Smooth muscle cell (in vitro differentiated cells): ENCODE data around the gene SYNE3. TPM values are rescaled to one million over a fixed set of nuclear protein-coding genes. Genes with fewer than 3 reads are reported as not detected.

Experiments used
- DNase-seq: peaks from one replicate; lab custom pipeline; 2025; ENCODE audit not compliant: unreplicated experiment; lab: John Stamatoyannopoulos, UW
- H2AFZ ChIP-seq: fragments of 200-600 bp; sonication (generic); 2 replicates; pipeline ENCODE4 v1.6.0; 2016; ENCODE audit warnings: antibody characterized with exemption, low read depth, mild to moderate bottlenecking
- H3F3A ChIP-seq: fragments of 200-600 bp; sonication (generic); 2 replicates; pipeline ENCODE4 v1.6.0; 2017; ENCODE audit warnings: antibody characterized with exemption, low read depth
- H3K27ac ChIP-seq: fragments of 200-600 bp; sonication (generic); 2 replicates; pipeline ENCODE4 v1.5.1; 2016; ENCODE audit warnings: low read depth, mild to moderate bottlenecking
- H3K27me3 ChIP-seq: fragments of 200-600 bp; sonication (generic); 2 replicates; pipeline ENCODE4 v1.6.1; 2016; ENCODE audit warnings: low read depth, mild to moderate bottlenecking
- H3K36me3 ChIP-seq: fragments of 200-600 bp; sonication (generic); 2 replicates; pipeline ENCODE4 v1.5.1; 2016; ENCODE audit warnings: low read depth
- H3K4me1 ChIP-seq: fragments of 200-600 bp; sonication (generic); 2 replicates; pipeline ENCODE4 v1.5.1; 2016; ENCODE audit warnings: low read depth
- H3K4me2 ChIP-seq: fragments of 200-600 bp; sonication (generic); 2 replicates; pipeline ENCODE4 v1.6.0; 2016; ENCODE audit warnings: mild to moderate bottlenecking
- H3K4me3 ChIP-seq: fragments of 200-600 bp; sonication (generic); 2 replicates; pipeline ENCODE4 v1.5.1; 2016; ENCODE audit warnings: mild to moderate bottlenecking
- H3K79me2 ChIP-seq: fragments of 200-600 bp; sonication (generic); 2 replicates; pipeline ENCODE4 v1.6.0; 2016; ENCODE audit warnings: low read depth, mild to moderate bottlenecking
- H3K9ac ChIP-seq: fragments of 200-600 bp; sonication (generic); 2 replicates; pipeline ENCODE4 v1.6.0; 2016; ENCODE audit warnings: low read depth
- H3K9me3 ChIP-seq: fragments of 200-600 bp; sonication (generic); replicated peaks from 2 replicates; pipeline ENCODE4 v1.5.1; 2016; ENCODE audit warnings: low read depth
- H4K20me1 ChIP-seq: fragments of 200-600 bp; sonication (generic); 2 replicates; pipeline ENCODE4 v1.6.0; 2016; ENCODE audit warnings: low read depth
- WGBS: methylation state at CpG from one replicate; pipeline ENCODE4 v1.1.7; 2016; ENCODE audit warnings: low lambda C conversion rate; 5-methylcytosine and 5-hydroxymethylcytosine counted together
- polyA plus RNA-seq: library from polyadenylated mRNA; unstranded; fragments of >200 nt; fragmentation: Nextera tagmentation; extraction: Ambion mirVana; gene quantifications from 2 replicates; pipeline ENCODE4 v1.2.1, GENCODE V29; 2016
- total RNA-seq: library from RNA; depleted of rRNA; stranded (reverse); fragments of >200 nt; gene quantifications from 2 replicates; pipeline ENCODE4 v1.2.3, GENCODE V29; 2014
- TF ChIP-seq, protein P1 (sequence below): fragments of 200-600 bp; sonication (generic); IDR thresholded peaks from 2 replicates; pipeline ENCODE4 v1.5.1; 2017; ENCODE audit warnings: borderline replicate concordance, mild to moderate bottlenecking, antibody characterized with exemption; ENCODE audit not compliant: insufficient read depth, poor library complexity, severe bottlenecking

Gene SYNE3, protein sequence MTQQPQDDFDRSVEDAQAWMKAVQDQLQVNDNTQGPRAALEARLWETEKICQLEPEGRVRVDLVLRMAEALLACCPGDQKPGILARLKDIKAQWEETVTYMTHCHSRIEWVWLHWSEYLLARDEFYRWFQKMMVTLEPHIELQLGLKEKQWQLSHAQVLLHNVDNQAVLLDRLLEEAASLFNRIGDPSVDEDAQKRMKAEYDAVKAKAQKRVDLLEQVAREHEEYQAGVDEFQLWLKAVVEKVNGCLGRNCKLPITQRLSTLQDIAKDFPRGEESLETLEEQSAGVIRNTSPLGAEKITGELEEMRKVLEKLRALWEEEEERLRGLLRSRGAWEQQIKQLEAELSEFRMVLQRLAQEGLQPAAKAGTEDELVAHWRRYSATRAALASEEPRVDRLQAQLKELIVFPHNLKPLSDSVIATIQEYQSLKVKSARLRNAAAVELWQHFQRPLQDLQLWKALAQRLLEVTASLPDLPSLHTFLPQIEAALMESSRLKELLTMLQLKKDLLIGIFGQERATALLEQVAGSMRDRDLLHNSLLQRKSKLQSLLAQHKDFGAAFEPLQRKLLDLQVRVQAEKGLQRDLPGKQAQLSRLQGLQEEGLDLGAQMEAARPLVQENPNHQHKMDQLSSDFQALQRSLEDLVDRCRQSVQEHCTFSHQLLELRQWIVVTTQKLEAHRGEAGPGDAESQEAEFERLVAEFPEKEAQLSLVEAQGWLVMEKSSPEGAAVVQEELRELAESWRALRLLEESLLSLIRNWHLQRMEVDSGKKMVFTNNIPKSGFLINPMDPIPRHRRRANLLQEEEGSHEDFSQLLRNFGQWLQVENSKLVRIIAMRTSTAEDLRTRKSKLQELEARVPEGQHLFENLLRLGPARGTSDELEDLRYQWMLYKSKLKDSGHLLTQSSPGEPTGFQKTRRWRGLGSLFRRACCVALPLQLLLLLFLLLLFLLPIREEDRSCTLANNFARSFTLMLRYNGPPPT
- 4.0 and 4.2 TPM in 2 replicates for total RNA-seq
- 2.7 and 4.1 TPM in 2 replicates for polyA plus RNA-seq

DNA sequence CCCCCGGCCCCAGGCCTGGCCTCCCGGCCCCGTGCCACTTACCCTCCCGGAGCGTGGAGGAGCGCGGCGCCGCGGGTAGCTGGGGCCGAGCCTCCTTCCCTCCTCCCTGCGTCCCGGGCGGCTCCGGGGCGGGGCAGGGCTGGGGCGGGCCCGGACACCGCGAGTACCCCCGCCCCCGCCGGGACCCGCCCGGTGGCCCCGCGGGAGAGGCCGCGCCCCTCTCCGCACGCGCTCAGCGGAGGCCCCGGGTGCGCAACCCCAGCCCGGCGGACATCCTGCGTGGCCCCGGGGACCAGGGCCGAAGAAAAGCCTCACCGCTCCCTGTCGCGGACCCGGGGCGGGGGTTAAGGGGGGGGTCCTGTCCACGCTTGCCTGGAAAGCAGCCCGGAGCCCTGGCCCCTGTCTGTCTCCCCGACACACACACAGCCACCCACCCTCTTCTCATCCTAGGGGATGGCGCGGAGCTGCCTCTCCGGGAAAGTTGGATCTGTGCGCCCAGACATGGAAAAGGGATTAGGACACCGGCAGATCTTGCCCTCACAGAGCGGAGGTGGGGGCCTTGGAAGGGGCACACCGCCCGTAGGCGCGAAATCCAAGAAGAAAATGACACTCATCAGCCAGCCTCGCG is at the start of gene SYNE3:
Gene SYNE3, minus strand, starts transcription at position 97 of the 628 bp plus-strand sequence. CDS start 40,829 bp downstream, outside the sequence.
- Histone ChIP-seq H3K9me3 (no peaks in the 10 kb centered on the region), H3K4me3 (peak within 1 kb of the TSS; percentile 56), H4K20me1 (no peaks in the 10 kb centered on the region), H3K4me1 (peaks cover 22% of the 10 kb centered on the region), H2AFZ (peak within 1 kb of the TSS; percentile 48), H3K4me2 (peak within 1 kb of the TSS; percentile 89), H3K27ac (peak within 1 kb of the TSS; percentile 32), H3K79me2 (no peaks in the 10 kb centered on the region), H3K9ac (peak within 1 kb of the TSS; percentile 22), H3F3A (peaks cover 18% of the 10 kb centered on the region), H3K36me3 (no peaks in the 10 kb centered on the region), H3K27me3 (no peaks in the 10 kb centered on the region)
- TF ChIP-seq, protein P1, sequence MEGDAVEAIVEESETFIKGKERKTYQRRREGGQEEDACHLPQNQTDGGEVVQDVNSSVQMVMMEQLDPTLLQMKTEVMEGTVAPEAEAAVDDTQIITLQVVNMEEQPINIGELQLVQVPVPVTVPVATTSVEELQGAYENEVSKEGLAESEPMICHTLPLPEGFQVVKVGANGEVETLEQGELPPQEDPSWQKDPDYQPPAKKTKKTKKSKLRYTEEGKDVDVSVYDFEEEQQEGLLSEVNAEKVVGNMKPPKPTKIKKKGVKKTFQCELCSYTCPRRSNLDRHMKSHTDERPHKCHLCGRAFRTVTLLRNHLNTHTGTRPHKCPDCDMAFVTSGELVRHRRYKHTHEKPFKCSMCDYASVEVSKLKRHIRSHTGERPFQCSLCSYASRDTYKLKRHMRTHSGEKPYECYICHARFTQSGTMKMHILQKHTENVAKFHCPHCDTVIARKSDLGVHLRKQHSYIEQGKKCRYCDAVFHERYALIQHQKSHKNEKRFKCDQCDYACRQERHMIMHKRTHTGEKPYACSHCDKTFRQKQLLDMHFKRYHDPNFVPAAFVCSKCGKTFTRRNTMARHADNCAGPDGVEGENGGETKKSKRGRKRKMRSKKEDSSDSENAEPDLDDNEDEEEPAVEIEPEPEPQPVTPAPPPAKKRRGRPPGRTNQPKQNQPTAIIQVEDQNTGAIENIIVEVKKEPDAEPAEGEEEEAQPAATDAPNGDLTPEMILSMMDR: no peak
- 4% methylated on average over 28 of the region's 60 CpGs for WGBS
- DNase-seq: no peak

DNA sequence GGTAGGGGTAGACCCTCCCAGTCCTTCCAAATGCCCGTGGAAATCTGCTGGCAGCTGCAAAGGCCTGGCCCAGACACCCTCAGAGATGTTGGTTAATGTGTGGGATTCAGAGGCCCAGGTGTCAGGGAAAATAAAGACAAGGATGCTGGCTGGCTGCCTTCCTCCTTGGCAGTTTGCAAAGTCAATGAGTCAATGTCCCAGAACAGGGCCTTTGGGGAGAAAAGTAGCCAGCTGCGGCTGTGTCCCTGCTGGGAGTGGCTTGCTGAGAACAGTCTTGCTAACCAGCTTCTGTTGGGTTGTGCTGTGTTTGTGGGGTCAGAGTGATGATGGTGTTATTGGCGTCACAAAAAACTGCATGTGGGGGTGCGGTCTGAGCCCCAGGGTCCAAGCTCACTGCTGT is 47.6 kb upstream of the SYNE3 start:
- no peaks in the 10 kb centered on the region for H3K27me3 ChIP-seq
- H3K9me3 ChIP-seq: no peaks in the 10 kb centered on the region
- WGBS: 82% methylated on average over 4 of the region's 4 CpGs
- no peaks in the 10 kb centered on the region for H3F3A ChIP-seq
- no peak overlapping the region for H3K27ac ChIP-seq
- H3K4me1 ChIP-seq: no peaks in the 10 kb centered on the region
- no peaks in the 10 kb centered on the region for H3K79me2 ChIP-seq
- no peak for DNase-seq
- H4K20me1 ChIP-seq: no peaks in the 10 kb centered on the region
- H3K4me2 ChIP-seq: no peak overlapping the region
- TF ChIP-seq, protein P1: no peak
- H3K9ac ChIP-seq: no peak overlapping the region
- no peak overlapping the region for H2AFZ ChIP-seq
- H3K36me3 ChIP-seq: no peaks in the 10 kb centered on the region
- H3K4me3 ChIP-seq: no peak overlapping the region

DNA sequence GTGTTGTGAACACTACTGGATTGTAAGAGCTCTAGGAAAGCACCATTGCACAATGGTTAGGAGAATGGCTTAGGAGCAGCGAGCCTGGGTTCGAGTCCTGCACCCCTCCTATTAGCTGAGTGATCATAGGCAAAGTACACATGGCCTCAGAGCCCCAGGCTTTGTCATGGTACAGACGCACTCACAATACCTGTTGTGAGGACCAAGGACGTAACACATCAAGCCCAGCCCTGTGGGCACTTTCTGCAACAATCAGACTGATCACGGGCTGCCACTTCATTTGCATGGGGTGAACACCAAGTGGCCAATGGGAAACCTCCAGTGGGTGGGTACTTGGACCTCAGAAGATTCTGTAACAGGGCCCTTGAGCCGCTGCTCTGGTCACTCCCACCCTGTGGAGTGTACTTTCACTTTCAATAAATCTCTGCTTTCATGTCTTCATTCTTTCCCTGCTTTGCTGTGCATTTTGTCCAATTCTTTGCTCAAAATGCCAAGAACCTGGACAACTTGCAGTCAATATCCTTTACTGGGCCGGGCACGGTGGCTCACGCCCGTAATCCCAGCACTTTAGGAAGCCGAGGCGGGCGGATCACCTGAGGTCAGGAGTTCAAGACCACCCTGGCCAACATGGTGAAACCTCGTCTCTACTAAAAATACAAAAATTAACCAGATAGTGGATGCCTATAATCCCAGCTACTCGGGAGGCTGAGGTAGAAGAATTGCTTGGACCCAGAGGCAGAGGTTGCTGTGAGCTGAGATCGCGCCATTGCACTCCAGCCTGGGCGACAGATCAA is 46.6 kb upstream of the SYNE3 start:
- WGBS: 88% methylated on average over 18 of the region's 18 CpGs
- H3K9ac ChIP-seq: no peak overlapping the region
- no peaks in the 10 kb centered on the region for H3K9me3 ChIP-seq
- H3K4me3 ChIP-seq: no peak overlapping the region
- no peak overlapping the region for H3K27ac ChIP-seq
- no peak for DNase-seq
- no peaks in the 10 kb centered on the region for H3F3A ChIP-seq
- TF ChIP-seq, protein P1: no peak
- H3K36me3 ChIP-seq: no peaks in the 10 kb centered on the region
- no peak overlapping the region for H2AFZ ChIP-seq
- H3K4me1 ChIP-seq: no peaks in the 10 kb centered on the region
- H3K27me3 ChIP-seq: no peaks in the 10 kb centered on the region
- no peaks in the 10 kb centered on the region for H3K79me2 ChIP-seq
- H3K4me2 ChIP-seq: no peak overlapping the region
- H4K20me1 ChIP-seq: no peaks in the 10 kb centered on the region
